ENCODE data around the gene SLC35B1.
"Not testable (repeated sequence)": the region's sequence is repeated elsewhere in the genome, so short reads cannot be mapped to it uniquely, and the experiment has no call there.

Gene SLC35B1

DNA sequence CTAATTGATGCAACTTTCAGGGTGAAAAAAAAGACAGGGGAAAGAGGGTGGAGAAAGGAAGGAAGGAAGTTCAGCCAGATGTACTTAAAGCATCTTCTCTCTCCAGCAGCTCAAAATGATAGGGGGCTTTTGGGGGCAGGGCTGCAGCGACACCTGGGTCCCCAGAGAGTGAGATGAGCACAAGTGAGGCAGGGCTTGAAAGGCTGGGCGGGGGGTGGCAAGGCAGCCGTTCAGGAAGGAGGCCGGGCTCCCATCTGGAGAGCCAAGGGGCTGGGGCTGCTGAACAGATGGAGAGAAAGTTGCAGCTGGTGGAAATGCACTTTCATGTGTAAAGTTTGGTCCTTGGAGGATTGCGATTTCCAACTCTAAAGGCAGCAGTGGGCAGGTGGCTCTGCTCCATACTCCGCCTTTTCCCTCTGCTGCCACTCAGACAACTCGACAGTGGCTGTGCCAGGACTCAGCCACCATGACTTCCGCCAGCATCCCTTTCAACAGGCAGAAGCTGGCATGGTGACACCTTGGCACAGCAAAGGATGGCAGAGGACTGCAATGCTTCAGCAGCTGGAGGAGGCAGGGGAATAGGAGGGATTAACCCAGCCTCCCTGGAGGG, 7.7 kb downstream of the SLC35B1 start:
- DNase-seq = no peak

DNA sequence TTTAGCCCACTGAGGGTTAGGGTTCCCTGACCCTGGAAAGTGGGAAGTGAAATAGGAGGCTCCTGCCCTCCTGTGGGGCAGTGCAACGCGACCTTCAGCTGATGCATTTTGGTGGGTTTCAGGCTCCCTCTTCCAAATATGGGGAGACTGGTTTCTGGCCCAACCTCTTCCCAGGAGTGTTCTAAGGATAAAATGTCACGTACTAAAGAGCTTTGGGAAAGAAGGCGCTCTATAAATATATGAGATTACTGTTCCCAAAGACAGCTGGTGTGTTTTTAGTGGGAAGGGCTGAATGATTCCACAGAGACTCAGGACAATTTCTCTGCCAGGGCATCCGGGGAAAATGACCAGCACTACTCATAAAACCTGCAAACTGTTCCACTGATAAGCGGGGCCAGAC, 9.8 kb downstream of the SLC35B1 start:
- DNase-seq = no peak

GRCh38 chr17:49696233-49696761, 11.5 kb downstream of the SLC35B1 start:
- DNase-seq = no peak

- DNase-seq = no peak
Observed at GRCh38 chr17:49695698-49696232, 12.0 kb downstream of the SLC35B1 start.

- DNase-seq = no peak
Observed at GRCh38 chr17:49694847-49695697, 12.7 kb downstream of the SLC35B1 start.

DNA sequence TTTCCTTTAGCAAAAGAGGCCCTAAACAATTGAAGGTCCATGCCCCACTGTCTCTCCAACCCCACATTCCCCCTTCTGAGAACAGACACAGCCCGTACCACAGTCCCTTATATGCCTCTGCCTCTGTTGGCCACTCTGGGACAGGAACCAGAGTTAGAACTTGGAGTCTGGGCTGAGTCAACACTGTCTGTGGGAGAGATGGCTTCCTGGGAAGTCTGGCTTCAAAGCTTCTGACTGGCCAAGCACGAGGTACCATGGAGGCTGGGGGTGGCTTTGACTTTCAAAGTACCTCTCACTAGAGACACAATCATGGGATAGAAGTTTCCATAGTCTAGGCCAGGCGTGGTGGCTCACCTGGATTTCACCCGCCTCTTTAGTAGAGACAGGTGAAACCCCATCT, 15.0 kb downstream of the SLC35B1 start:
- no peak for DNase-seq

- DNase-seq = no peak
Observed at GRCh38 chr17:49691677-49692191, 16.0 kb downstream of the SLC35B1 start.

DNA sequence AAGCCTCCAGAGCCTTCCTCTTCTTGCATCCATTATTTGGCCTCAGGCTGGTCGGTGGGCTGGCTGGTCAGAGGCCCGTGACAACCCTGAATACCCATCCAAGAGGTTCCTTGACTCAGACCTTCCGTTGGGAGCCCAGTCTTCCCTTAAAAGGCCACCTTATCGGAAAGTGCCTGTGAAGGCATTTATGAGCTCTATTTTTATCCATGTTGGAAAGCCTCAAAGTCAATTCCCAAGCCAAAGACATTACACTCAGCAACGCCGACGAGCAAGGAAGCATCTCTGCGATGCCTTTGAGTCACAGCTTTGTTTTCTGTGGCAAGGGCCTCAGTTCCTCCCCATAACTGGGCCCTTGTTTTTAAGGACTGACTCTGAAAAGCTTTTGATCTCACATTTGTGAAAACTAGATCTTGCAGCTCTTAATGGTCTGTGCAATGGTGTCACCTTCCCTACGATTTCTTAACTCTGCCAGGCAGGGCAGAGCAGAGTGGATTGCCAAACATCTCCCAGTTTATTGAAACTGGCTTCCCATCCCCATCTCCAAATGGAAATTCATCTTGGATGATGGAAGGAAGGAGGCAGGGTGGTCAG, 16.6 kb downstream of the SLC35B1 start:
- no peak for DNase-seq

- DNase-seq = no peak
Observed at GRCh38 chr17:49690256-49690655, 17.5 kb downstream of the SLC35B1 start.

- no peak for DNase-seq
Observed at GRCh38 chr17:49688848-49689247, 18.9 kb downstream of the SLC35B1 start.

DNA sequence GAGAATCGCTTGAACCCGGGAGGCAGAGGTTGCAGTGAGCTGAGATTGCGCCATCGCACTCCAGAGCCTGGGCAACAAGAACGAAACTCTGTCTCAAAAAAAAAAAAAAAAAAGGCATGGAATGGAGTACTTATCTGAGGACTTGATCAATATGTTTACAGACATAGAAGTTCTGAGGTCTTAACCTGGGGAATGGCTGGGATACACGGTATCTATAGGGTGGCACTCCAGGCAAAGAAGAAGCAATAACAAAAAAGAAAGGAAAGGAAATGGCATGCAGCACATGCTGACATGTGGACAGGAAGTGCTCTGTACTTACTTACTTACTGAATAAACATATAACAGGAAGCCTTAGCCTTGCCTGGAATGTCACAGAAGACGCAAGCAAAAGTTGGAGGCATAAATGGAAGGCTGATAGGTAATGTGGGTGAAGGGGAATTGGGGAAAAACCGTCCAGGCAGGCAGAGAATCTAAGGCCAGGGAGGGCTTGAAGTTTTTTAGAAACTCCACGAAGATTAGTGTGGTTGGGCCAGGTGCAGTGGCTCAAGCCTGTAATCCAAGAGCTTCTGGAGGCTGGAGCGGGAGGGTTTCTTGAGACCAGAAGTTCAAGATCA, 19.8 kb downstream of the SLC35B1 start:
- no peak for DNase-seq

GRCh38 chr17:49681106-49681979, 26.4 kb downstream of the SLC35B1 start:
- no peak for DNase-seq

DNA sequence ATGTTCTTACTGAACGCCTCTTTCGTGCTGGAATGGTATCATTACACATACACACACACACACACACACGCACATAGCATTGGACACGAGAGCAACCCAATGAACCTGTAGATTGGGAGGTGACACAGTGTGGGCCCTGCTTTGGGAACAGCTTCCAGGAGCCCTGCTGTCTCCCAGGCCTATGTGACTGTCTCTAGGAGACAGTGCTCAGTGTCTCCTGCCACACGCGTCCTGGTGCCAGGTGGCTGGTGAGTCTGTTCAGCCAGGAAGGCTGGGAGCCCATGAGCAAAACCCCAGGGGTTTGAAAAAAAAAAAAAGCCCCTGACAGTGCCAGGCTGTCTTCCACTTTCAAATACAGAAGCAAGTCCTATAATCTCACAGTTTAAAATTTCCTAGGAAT, 27.4 kb downstream of the SLC35B1 start:
- no peak for DNase-seq

- peak; percentile 99 for DNase-seq
Observed at GRCh38 chr17:49677933-49678847, 29.6 kb downstream of the SLC35B1 start, which contains the start of gene SPOP. TSS of gene SPOP (minus strand) at chr17:49678097. CDS start at chr17:49622810, 55,287 bp downstream.

- peak; percentile 91 for DNase-seq
Observed at GRCh38 chr17:49677134-49677932, 30.4 kb downstream of the SLC35B1 start.

- DNase-seq = no peak
Observed at GRCh38 chr17:49676276-49676868, 31.4 kb downstream of the SLC35B1 start.

- DNase-seq = no peak
Observed at GRCh38 chr17:49674507-49674906, 33.3 kb downstream of the SLC35B1 start.

DNA sequence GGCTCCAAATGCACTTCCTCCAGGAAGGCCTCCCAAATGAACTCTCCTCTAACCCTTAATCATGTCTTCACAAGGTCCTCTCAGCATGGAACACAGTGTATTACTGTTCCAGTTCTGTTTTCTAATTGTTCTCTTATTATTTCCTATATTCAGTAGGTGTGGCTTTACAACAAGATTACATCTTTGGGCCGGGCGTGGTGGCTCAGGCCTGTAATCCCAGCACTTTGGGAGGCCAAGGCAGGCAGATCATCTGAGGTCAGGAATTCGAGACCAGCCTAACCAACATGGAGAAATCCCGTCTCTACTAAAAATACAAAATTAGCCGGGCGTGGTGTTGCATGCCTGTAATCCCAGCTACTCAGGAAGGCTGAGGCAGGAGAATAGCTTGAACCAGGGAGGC, 34.1 kb downstream of the SLC35B1 start:
- not testable (repeated sequence) for DNase-seq

DNA sequence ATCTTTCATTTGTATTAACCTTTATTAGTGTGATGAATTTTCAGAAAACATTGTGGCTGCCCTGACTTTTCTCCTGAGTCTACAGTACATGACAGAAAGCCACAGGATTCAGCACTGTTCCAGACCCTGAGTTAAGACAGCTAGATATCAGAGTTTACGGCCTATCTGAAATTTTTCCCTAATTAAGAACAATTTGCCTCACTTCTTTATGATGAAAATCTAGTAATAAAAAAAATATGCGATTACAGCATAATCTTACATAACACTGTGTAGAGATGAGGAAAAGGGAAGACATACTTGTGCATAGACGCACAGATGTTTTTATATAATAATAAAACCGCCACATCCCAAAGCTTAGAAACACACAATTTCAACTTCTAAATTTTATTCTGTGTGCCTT, 37.1 kb downstream of the SLC35B1 start:
- DNase-seq = no peak
